K562 (cell line): ENCODE results near the gene DOK4. TPM values are rescaled to one million over a fixed set of nuclear protein-coding genes. Genes with fewer than 3 reads are reported as not detected.

ENCODE experiments used
- ZNF263 ChIP-seq: sonication (generic); formaldehyde crosslinking; IDR thresholded peaks from 2 replicates; pipeline ENCODE4 v1.8.0; 2022; ENCODE audit warnings: mild to moderate bottlenecking, missing genetic modification reagents, borderline replicate concordance
- polyA plus RNA-seq, 8 experiments: library from polyadenylated mRNA; depleted of rRNA in 4 of 8; stranded (reverse) in 5 of 8; unstranded in 3 of 8; fragments of >200 nt; fragmentation: Nextera tagmentation in 2 of 8; fragmentation: Illumina TruSeq in 1 of 8; extraction: Ambion mirVana in 2 of 8; extraction: Trizol in 1 of 8; gene quantifications; 2 replicates each; pipeline versions ENCODE4 v1.2.1 to v1.2.3, GENCODE V29; 2011 to 2014; ENCODE audit warnings: inconsistent platforms in 1 of 8, missing spikeins in 1 of 8
- total RNA-seq, 7 experiments: library from RNA; depleted of rRNA in 6 of 7; stranded (reverse); fragments of >200 nt in 6 of 7; fragmentation: Illumina TruSeq in 2 of 7; extraction: Trizol in 2 of 7; gene quantifications; 2 replicates each; pipeline versions ENCODE4 v1.2.1 to v1.2.3, GENCODE V29; 2011 to 2021; ENCODE audit warnings: low replicate concordance in 1 of 7
- TF ChIP-seq, protein P1 (sequence below): IDR thresholded peaks from 2 replicates; pipeline ENCODE4 v1.6.1; 2016; ENCODE audit warnings: missing genetic modification characterization, missing compliant biosample characterization
- TF ChIP-seq, protein P2 (sequence below): fragments of 250-450 bp; sonication (Bioruptor Pico); IDR thresholded peaks from 2 replicates; pipeline ENCODE4 v1.8.0; 2022; ENCODE audit warnings: inconsistent platforms, mild to moderate bottlenecking, moderate library complexity, borderline replicate concordance
- TF ChIP-seq, protein P3 (sequence below): fragments of 250-450 bp; sonication (Bioruptor Pico); IDR thresholded peaks from 2 replicates; pipeline ENCODE4 v1.5.0; 2021; ENCODE audit warnings: mild to moderate bottlenecking, borderline replicate concordance

The DOK4 gene
- total and polyA plus RNA-seq, 9 of the 15 experiments (the other 6 are each of a cell fraction or from before 2014, with no cell fraction given) = 0.10 to 14.4 (median 8.3) TPM

GRCh38 chr16:57462978-57463362 is 23.3 kb downstream of the DOK4 start (continued):
- TF ChIP-seq, protein P1, sequence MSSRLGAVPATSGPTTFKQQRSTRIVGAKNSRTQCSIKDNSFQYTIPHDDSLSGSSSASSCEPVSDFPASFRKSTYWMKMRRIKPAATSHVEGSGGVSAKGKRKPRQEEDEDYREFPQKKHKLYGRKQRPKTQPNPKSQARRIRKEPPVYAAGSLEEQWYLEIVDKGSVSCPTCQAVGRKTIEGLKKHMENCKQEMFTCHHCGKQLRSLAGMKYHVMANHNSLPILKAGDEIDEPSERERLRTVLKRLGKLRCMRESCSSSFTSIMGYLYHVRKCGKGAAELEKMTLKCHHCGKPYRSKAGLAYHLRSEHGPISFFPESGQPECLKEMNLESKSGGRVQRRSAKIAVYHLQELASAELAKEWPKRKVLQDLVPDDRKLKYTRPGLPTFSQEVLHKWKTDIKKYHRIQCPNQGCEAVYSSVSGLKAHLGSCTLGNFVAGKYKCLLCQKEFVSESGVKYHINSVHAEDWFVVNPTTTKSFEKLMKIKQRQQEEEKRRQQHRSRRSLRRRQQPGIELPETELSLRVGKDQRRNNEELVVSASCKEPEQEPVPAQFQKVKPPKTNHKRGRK (tag) = no peak
- no peak for TF ChIP-seq ZNF263 (CRISPR knock-in tag)
- TF ChIP-seq, protein P2, sequence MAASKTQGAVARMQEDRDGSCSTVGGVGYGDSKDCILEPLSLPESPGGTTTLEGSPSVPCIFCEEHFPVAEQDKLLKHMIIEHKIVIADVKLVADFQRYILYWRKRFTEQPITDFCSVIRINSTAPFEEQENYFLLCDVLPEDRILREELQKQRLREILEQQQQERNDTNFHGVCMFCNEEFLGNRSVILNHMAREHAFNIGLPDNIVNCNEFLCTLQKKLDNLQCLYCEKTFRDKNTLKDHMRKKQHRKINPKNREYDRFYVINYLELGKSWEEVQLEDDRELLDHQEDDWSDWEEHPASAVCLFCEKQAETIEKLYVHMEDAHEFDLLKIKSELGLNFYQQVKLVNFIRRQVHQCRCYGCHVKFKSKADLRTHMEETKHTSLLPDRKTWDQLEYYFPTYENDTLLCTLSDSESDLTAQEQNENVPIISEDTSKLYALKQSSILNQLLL (CRISPR knock-in tag) = no peak
- TF ChIP-seq, protein P3, sequence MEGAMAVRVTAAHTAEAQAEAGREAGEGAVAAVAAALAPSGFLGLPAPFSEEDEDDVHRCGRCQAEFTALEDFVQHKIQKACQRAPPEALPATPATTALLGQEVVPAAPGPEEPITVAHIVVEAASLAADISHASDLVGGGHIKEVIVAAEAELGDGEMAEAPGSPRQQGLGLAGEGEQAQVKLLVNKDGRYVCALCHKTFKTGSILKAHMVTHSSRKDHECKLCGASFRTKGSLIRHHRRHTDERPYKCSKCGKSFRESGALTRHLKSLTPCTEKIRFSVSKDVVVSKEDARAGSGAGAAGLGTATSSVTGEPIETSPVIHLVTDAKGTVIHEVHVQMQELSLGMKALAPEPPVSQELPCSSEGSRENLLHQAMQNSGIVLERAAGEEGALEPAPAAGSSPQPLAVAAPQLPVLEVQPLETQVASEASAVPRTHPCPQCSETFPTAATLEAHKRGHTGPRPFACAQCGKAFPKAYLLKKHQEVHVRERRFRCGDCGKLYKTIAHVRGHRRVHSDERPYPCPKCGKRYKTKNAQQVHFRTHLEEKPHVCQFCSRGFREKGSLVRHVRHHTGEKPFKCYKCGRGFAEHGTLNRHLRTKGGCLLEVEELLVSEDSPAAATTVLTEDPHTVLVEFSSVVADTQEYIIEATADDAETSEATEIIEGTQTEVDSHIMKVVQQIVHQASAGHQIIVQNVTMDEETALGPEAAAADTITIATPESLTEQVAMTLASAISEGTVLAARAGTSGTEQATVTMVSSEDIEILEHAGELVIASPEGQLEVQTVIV (CRISPR knock-in tag) = no peak
- TF ChIP-seq, all 486 proteins: peak for 7
